Measurements from ENCODE around the gene SLC16A4. TPM values are rescaled to one million over a fixed set of nuclear protein-coding genes. Genes with fewer than 3 reads are reported as not detected.
"Not testable (repeated sequence)": the region's sequence is repeated elsewhere in the genome, so short reads cannot be mapped to it uniquely, and the experiment has no call there.

Gene SLC16A4
- total RNA-seq = not detected
- 0.90 TPM for polyA plus RNA-seq (2013, experiment 1 of 2)
- 0.54 TPM for polyA plus RNA-seq (2013, experiment 2 of 2)
- 0 to 1.3 (median 0.27) reads per million in 172 experiments for total RNA-seq

DNA sequence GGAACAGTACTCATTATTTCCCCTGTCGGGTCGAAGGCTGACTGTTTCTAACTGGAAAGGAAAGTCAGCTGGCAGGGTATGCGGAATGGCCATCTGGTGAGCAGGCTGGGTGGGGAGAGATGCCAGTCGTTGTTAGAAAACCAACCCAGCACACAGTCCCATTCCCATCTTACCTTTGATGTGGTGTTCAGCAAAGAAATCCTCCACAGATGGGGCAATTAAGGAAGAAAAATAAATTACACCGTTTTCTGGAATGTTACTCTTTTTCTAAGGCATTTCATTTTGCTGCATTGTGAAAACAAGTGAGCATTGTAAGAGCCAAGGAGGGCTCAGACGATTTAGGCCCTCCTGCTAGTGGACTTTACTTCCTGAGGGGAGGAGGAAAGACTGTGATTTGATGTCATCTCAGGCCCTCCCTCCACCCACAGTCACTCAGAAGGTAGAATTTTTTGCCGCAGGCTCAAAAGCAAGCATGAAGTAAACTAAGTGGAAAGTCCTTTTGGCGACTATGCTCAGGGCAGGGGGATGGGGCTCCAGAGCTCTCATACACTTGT is at the start of gene SLC16A4:
TSS of gene SLC16A4 (minus strand) at position 335 of the 554 bp plus-strand sequence. CDS start 1,703 bp downstream, outside the sequence.
- intact Hi-C loops (cut with DNase I, micrococcal nuclease) = no loop called here
- no peaks in the 10 kb centered on the region for H3K9me3 ChIP-seq (ENCODE audit: control insufficient read depth in 1 of 2, insufficient read depth in 1 of 2, low read length in 2 of 2)
- Mint-ChIP-seq H3K4me1 (ENCODE audit: low read depth) (no peaks in the 10 kb centered on the region), H3K36me3 (ENCODE audit: low read depth) (peaks cover 20% of the 10 kb centered on the region), H3K27ac (no peak within 1 kb of the TSS), H3K9me3 (no peaks in the 10 kb centered on the region), H3K4me3 (no peak within 1 kb of the TSS), H3K27me3 (no peaks in the 10 kb centered on the region)
- no peak within 1 kb of the TSS for H3K4me3 ChIP-seq (ENCODE audit: low read length)
- no peaks in the 10 kb centered on the region for H3K27me3 ChIP-seq (ENCODE audit: control insufficient read depth in 1 of 2, insufficient read depth in 2 of 2, low read length in 2 of 2)
- H3K36me3 ChIP-seq (ENCODE audit: insufficient read depth, low read length) = peaks cover 4% of the 10 kb centered on the region
- ATAC-seq (ENCODE audit: poor library complexity) (no peak), DNase-seq (no peak)
- TF ChIP-seq, protein P1, sequence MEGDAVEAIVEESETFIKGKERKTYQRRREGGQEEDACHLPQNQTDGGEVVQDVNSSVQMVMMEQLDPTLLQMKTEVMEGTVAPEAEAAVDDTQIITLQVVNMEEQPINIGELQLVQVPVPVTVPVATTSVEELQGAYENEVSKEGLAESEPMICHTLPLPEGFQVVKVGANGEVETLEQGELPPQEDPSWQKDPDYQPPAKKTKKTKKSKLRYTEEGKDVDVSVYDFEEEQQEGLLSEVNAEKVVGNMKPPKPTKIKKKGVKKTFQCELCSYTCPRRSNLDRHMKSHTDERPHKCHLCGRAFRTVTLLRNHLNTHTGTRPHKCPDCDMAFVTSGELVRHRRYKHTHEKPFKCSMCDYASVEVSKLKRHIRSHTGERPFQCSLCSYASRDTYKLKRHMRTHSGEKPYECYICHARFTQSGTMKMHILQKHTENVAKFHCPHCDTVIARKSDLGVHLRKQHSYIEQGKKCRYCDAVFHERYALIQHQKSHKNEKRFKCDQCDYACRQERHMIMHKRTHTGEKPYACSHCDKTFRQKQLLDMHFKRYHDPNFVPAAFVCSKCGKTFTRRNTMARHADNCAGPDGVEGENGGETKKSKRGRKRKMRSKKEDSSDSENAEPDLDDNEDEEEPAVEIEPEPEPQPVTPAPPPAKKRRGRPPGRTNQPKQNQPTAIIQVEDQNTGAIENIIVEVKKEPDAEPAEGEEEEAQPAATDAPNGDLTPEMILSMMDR (IDR thresholded peaks at IDR 0.05) = no peak
- H3K27ac ChIP-seq (ENCODE audit: low read depth in 1 of 2, low read length in 2 of 2) = no peak within 1 kb of the TSS
- POLR2A ChIA-PET = no interaction called here
- CTCF ChIA-PET = no interaction called here
- no peaks in the 10 kb centered on the region for H3K4me1 ChIP-seq (ENCODE audit: insufficient read depth, low read length)

DNA sequence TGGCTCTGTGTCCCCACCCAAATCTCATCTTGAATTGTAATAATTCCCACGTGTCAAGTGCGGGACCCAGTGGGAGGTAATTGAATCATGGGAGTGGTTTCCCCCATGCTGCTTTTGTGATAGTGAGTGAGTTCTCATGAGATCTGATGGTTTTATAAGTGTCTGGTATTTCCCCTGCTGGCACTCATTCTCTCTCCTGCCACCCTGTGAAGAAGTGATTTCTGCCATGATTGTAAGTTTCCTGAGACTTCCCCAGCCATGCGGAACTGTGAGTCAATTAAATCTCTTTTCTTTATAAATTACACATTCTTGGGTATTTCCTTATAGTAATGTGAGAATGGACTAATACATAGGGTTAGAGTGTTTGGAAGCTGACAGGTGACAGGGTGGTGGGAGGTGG is 49.0 kb upstream of the SLC16A4 start:
- H3K36me3 Mint-ChIP-seq (ENCODE audit: low read depth); H3K27ac ChIP-seq (ENCODE audit: low read depth in 1 of 2, low read length in 2 of 2); H3K36me3 ChIP-seq (ENCODE audit: insufficient read depth, low read length); H3K4me3 ChIP-seq (ENCODE audit: low read length); intact Hi-C loops (cut with DNase I, micrococcal nuclease); DNase-seq; H3K4me1 ChIP-seq (ENCODE audit: insufficient read depth, low read length); H3K9me3 Mint-ChIP-seq; POLR2A ChIA-PET; H3K9me3 ChIP-seq (ENCODE audit: control insufficient read depth in 1 of 2, insufficient read depth in 1 of 2, low read length in 2 of 2); H3K4me3 Mint-ChIP-seq; ATAC-seq (ENCODE audit: poor library complexity); CTCF ChIA-PET; H3K4me1 Mint-ChIP-seq (ENCODE audit: low read depth); H3K27me3 Mint-ChIP-seq; H3K27ac Mint-ChIP-seq; H3K27me3 ChIP-seq (ENCODE audit: control insufficient read depth in 1 of 2, insufficient read depth in 2 of 2, low read length in 2 of 2): not testable (repeated sequence)

DNA sequence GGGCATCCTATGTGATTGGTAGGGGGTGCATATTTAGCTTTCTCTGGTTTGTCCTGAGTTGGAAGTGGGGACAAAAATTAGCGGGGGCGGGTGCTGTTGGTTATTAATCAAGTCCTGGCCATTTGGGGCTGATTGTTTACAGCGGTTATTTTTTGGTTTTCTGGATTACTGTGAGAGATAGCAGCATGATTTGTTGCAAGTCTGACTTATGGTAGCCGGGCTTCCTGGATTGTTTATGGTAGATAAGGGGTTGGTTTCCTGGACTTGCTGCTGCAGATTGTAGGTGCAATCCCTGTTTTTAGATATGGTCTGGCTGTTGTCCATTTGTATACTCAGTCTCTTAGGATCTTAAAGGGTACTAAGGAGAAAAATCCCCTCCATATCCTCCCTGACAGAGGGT is 48.1 kb upstream of the SLC16A4 start:
- Histone ChIP-seq H3K27ac (ENCODE audit: low read depth in 1 of 2, low read length in 2 of 2) (no peak overlapping the region), H3K4me1 (ENCODE audit: insufficient read depth, low read length) (no peaks in the 10 kb centered on the region), H3K27me3 (ENCODE audit: control insufficient read depth in 1 of 2, insufficient read depth in 2 of 2, low read length in 2 of 2) (peaks cover 0 to 3% of the 10 kb centered on the region in 2 experiments), H3K4me3 (ENCODE audit: low read length) (no peak overlapping the region), H3K36me3 (ENCODE audit: insufficient read depth, low read length) (no peaks in the 10 kb centered on the region), H3K9me3 (ENCODE audit: control insufficient read depth in 1 of 2, insufficient read depth in 1 of 2, low read length in 2 of 2) (no peaks in the 10 kb centered on the region)
- DNase-seq (no peak), ATAC-seq (ENCODE audit: poor library complexity) (no peak)
- H3K4me1 Mint-ChIP-seq (ENCODE audit: low read depth) = no peaks in the 10 kb centered on the region
- TF ChIP-seq, protein P1 (IDR thresholded peaks at IDR 0.05) = no peak
- peaks cover 6% of the 10 kb centered on the region for H3K27me3 Mint-ChIP-seq
- H3K4me3 Mint-ChIP-seq = no peak overlapping the region
- intact Hi-C loops (cut with DNase I, micrococcal nuclease) = no loop called here
- H3K36me3 Mint-ChIP-seq (ENCODE audit: low read depth) = no peaks in the 10 kb centered on the region
- ChIA-PET POLR2A (no interaction called here), CTCF (no interaction called here)
- no peaks in the 10 kb centered on the region for H3K9me3 Mint-ChIP-seq
- H3K27ac Mint-ChIP-seq = no peak overlapping the region

DNA sequence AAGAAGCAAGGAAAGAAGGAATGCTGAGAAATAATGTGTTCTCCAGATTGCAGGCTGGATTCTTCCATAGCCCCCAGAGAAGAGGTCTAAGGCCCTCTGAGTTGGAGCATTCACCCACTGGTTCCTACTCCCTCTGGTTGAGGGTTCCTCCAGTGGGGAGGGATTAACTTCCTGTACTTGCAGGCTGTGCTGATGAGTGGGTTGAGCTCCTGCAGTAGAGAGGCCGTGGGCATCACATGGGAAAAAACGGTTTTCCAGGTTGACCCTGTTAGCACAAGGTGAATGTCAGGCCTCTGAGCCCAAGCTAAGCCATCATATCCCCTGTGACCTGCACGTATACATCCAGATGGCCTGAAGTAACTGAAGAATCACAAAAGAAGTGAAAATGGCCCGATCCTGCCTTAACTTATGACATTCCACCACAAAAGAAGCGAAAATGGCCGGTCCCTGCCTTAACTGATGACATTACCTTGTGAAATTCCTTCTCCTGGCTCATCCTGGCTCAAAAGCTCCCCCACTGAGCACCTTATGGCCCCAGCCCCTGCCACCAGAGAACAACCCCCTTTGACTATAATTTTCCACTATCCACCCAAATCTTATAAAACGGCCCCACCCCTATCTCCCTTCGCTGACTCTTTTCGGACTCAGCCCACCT is 46.9 kb upstream of the SLC16A4 start:
- H3K4me1 Mint-ChIP-seq (ENCODE audit: low read depth); H3K27me3 ChIP-seq (ENCODE audit: control insufficient read depth in 1 of 2, insufficient read depth in 2 of 2, low read length in 2 of 2); H3K4me3 ChIP-seq (ENCODE audit: low read length); H3K9me3 ChIP-seq (ENCODE audit: control insufficient read depth in 1 of 2, insufficient read depth in 1 of 2, low read length in 2 of 2); POLR2A ChIA-PET; H3K9me3 Mint-ChIP-seq; H3K36me3 ChIP-seq (ENCODE audit: insufficient read depth, low read length); CTCF ChIA-PET; ATAC-seq (ENCODE audit: poor library complexity); intact Hi-C loops (cut with DNase I, micrococcal nuclease); H3K27ac Mint-ChIP-seq; H3K4me1 ChIP-seq (ENCODE audit: insufficient read depth, low read length); H3K27ac ChIP-seq (ENCODE audit: low read depth in 1 of 2, low read length in 2 of 2); H3K4me3 Mint-ChIP-seq; H3K36me3 Mint-ChIP-seq (ENCODE audit: low read depth); DNase-seq: not testable (repeated sequence)
- peaks cover 11% of the 10 kb centered on the region for H3K27me3 Mint-ChIP-seq
